Spleen (tissue), 7 donors: ENCODE results near the gene C10orf105.
A peak's percentile ranks its signal among the peaks of the same experiment; 100 is the strongest.

Source experiments
- CTCF ChIP-seq, 11 experiments: fragments of 200-600 bp in 7 of 11; fragments of 450-650 bp in 4 of 11; sonication (generic) in 4 of 11; IDR thresholded peaks in 8 of 11; conservative IDR thresholded peaks in 3 of 11; 1 replicate in 7 of 11; 2 replicates in 4 of 11; pipeline versions ENCODE4 v1.4.0 to v1.8.0; 2016 to 2021; ENCODE audit warnings: antibody characterized with exemption in 11 of 11, inconsistent platforms in 4 of 11, mild to moderate bottlenecking in 1 of 11
- POLR2AphosphoS5 ChIP-seq, 3 donors: sonication (generic); formaldehyde crosslinking; IDR thresholded peaks; one replicate each; pipeline ENCODE4 v1.5.1; 2017; ENCODE audit warnings: antibody characterized with exemption in 3 of 3
- donor health status: DM: no; HTN: no; CAD: no; lungs with moderate emphysema.
- donor health status: DM: no; HTN: no; CAD: no.
- donor health status: DM: no; HTN: no; CAD: no.

GRCh38 chr10:71751515-71752224 lies 32.1 kb upstream of the C10orf105 start:
- TF ChIP-seq POLR2AphosphoS5 (IDR thresholded peaks at IDR 0.05) (peak; percentile 29 to 62 (median 40)), CTCF (IDR thresholded peaks at IDR 0.05 in 8 of 11, conservative IDR thresholded peaks at IDR 0.05 in 3 of 11) (no peak)
